Activated T-cell treated with anti-CD3 and anti-CD28 coated beads, Interleukin-2, amount 50 U/mL, for 4 hours (primary cell): Measurements from ENCODE around the gene ZNF655. TPM values are rescaled to one million over a fixed set of nuclear protein-coding genes. Genes with fewer than 3 reads are reported as not detected.

Experiments used
- ATAC-seq, 2 donors: fragments of 200-7000 bp; cut with Tn5 transposase; one replicate each; pipeline ENCODE4 v1.10.0; 2021
- DNase-seq: peaks from one replicate; pipeline ENCODE4 v3.0.0-alpha.2; 2020
- H3K27me3 Mint-ChIP-seq: one replicate; pipeline ENCODE4 v1.8.0; 2021; ENCODE audit warnings: low read depth, mixed read lengths
- H3K36me3 Mint-ChIP-seq: one replicate; pipeline ENCODE4 v1.8.0; 2022; ENCODE audit warnings: mixed read lengths; ENCODE audit not compliant: insufficient read depth
- H3K4me1 Mint-ChIP-seq: one replicate; pipeline ENCODE4 v1.8.0; 2021; ENCODE audit warnings: low read depth, mixed read lengths
- H3K4me3 Mint-ChIP-seq: one replicate; pipeline ENCODE4 v1.8.0; 2021; ENCODE audit warnings: mild to moderate bottlenecking, moderate library complexity, mixed read lengths
- H3K9me3 Mint-ChIP-seq: one replicate; pipeline ENCODE4 v1.8.0; 2021; ENCODE audit warnings: mixed read lengths
- total RNA-seq, 3 donors: library from RNA; stranded (reverse); gene quantifications; one replicate each; pipeline ENCODE4 v1.2.1, GENCODE V29; 2021

Gene ZNF655
- total RNA-seq, 3 donors from 2014 or later = 52.5 to 61.6 (median 59.2) TPM

- Mint-ChIP-seq H3K36me3 (no peaks in the 10 kb centered on the region), H3K9me3 (no peaks in the 10 kb centered on the region), H3K4me1 (no peaks in the 10 kb centered on the region), H3K27me3 (no peaks in the 10 kb centered on the region), H3K4me3 (no peak overlapping the region)
- no peak for DNase-seq
- no peak for ATAC-seq
Observed at GRCh38 chr7:99607548-99607947, 49.1 kb downstream of the ZNF655 start.

- no peaks in the 10 kb centered on the region for H3K9me3 Mint-ChIP-seq
- H3K27me3 Mint-ChIP-seq = no peaks in the 10 kb centered on the region
Observed at GRCh38 chr7:99614495-99614894, 56.1 kb downstream of the ZNF655 start.

GRCh38 chr7:99615989-99616358 lies 57.5 kb downstream of the ZNF655 start:
- Mint-ChIP-seq H3K9me3 (no peaks in the 10 kb centered on the region), H3K27me3 (no peaks in the 10 kb centered on the region), H3K4me3 (peak overlapping the region; percentile 95), H3K4me1 (peaks cover 40% of the 10 kb centered on the region), H3K36me3 (peaks cover 9% of the 10 kb centered on the region)
- no peak for DNase-seq
- no peak for ATAC-seq

More at GRCh38 chr7:99614495-99614894, 56.1 kb downstream of the ZNF655 start:
- H3K4me3 Mint-ChIP-seq = no peak overlapping the region
- peaks cover 36% of the 10 kb centered on the region for H3K4me1 Mint-ChIP-seq
- ATAC-seq (no peak), DNase-seq (no peak)
- peaks cover 6% of the 10 kb centered on the region for H3K36me3 Mint-ChIP-seq

GRCh38 chr7:99616359-99617191 lies 58.1 kb downstream of the ZNF655 start, which contains the start of gene ZSCAN25:
Gene ZSCAN25, plus strand, starts transcription at chr7:99616946. Its CDS starts 2,661 bp downstream, at chr7:99619607.
- Mint-ChIP-seq H3K9me3 (no peaks in the 10 kb centered on the region), H3K27me3 (no peaks in the 10 kb centered on the region), H3K4me3 (peak within 1 kb of the TSS; percentile 95), H3K36me3 (peaks cover 13% of the 10 kb centered on the region), H3K4me1 (peaks cover 44% of the 10 kb centered on the region)
- ATAC-seq (peak; percentile 98 to 99), DNase-seq (peak; percentile 78)

- peak; percentile 46 to 57 for ATAC-seq
Observed at GRCh38 chr7:99617192-99617781, 58.8 kb downstream of the ZNF655 start.

GRCh38 chr7:99618726-99619125 lies 60.3 kb downstream of the ZNF655 start:
- ATAC-seq (no peak), DNase-seq (no peak)
- Mint-ChIP-seq H3K4me1 (peaks cover 60% of the 10 kb centered on the region), H3K36me3 (peaks cover 23% of the 10 kb centered on the region), H3K27me3 (no peaks in the 10 kb centered on the region), H3K9me3 (no peaks in the 10 kb centered on the region), H3K4me3 (peak overlapping the region; percentile 95)

More at GRCh38 chr7:99617192-99617781, 58.8 kb downstream of the ZNF655 start:
- no peaks in the 10 kb centered on the region for H3K27me3 Mint-ChIP-seq
- peaks cover 14% of the 10 kb centered on the region for H3K36me3 Mint-ChIP-seq
- peak overlapping the region; percentile 95 for H3K4me3 Mint-ChIP-seq
- DNase-seq = no peak
- H3K4me1 Mint-ChIP-seq = peaks cover 45% of the 10 kb centered on the region
- no peaks in the 10 kb centered on the region for H3K9me3 Mint-ChIP-seq

GRCh38 chr7:99619571-99620130 lies 61.2 kb downstream of the ZNF655 start:
- Mint-ChIP-seq H3K4me1 (peaks cover 69% of the 10 kb centered on the region), H3K4me3 (no peak overlapping the region), H3K9me3 (no peaks in the 10 kb centered on the region), H3K36me3 (peaks cover 31% of the 10 kb centered on the region), H3K27me3 (no peaks in the 10 kb centered on the region)
- DNase-seq (no peak), ATAC-seq (no peak)

GRCh38 chr7:99621271-99621670 lies 62.8 kb downstream of the ZNF655 start:
- Mint-ChIP-seq H3K4me3 (no peak overlapping the region), H3K27me3 (no peaks in the 10 kb centered on the region), H3K4me1 (peaks cover 73% of the 10 kb centered on the region), H3K9me3 (no peaks in the 10 kb centered on the region), H3K36me3 (peaks cover 42% of the 10 kb centered on the region)
- ATAC-seq (no peak), DNase-seq (no peak)

GRCh38 chr7:99622596-99622995 lies 64.2 kb downstream of the ZNF655 start:
- no peaks in the 10 kb centered on the region for H3K27me3 Mint-ChIP-seq
- DNase-seq = no peak
- no peaks in the 10 kb centered on the region for H3K9me3 Mint-ChIP-seq
- peaks cover 49% of the 10 kb centered on the region for H3K36me3 Mint-ChIP-seq
- H3K4me1 Mint-ChIP-seq = peaks cover 70% of the 10 kb centered on the region
- ATAC-seq = no peak
- no peak overlapping the region for H3K4me3 Mint-ChIP-seq

- no peak for DNase-seq
- Mint-ChIP-seq H3K27me3 (no peaks in the 10 kb centered on the region), H3K4me3 (peak overlapping the region; percentile 81), H3K4me1 (peaks cover 64% of the 10 kb centered on the region), H3K9me3 (no peaks in the 10 kb centered on the region), H3K36me3 (peaks cover 50% of the 10 kb centered on the region)
- peak; percentile 53 to 55 for ATAC-seq
Observed at GRCh38 chr7:99623091-99623693, 64.8 kb downstream of the ZNF655 start.

GRCh38 chr7:99623702-99624447 lies 65.4 kb downstream of the ZNF655 start:
- DNase-seq (no peak), ATAC-seq (peak; percentile 66 to 68)
- Mint-ChIP-seq H3K27me3 (no peaks in the 10 kb centered on the region), H3K4me3 (peak overlapping the region; percentile 81), H3K4me1 (peaks cover 57% of the 10 kb centered on the region), H3K36me3 (peaks cover 56% of the 10 kb centered on the region), H3K9me3 (no peaks in the 10 kb centered on the region)

GRCh38 chr7:99624484-99624883 lies 66.0 kb downstream of the ZNF655 start:
- Mint-ChIP-seq H3K4me1 (peaks cover 52% of the 10 kb centered on the region), H3K4me3 (peak overlapping the region; percentile 81), H3K9me3 (no peaks in the 10 kb centered on the region), H3K36me3 (peaks cover 55% of the 10 kb centered on the region), H3K27me3 (no peaks in the 10 kb centered on the region)
- DNase-seq (peak; percentile 49), ATAC-seq (peak; percentile 83 to 86)

GRCh38 chr7:99625321-99625720 lies 66.9 kb downstream of the ZNF655 start:
- peaks cover 49% of the 10 kb centered on the region for H3K4me1 Mint-ChIP-seq
- H3K4me3 Mint-ChIP-seq = peak overlapping the region; percentile 81
- DNase-seq (no peak), ATAC-seq (no peak)
- H3K36me3 Mint-ChIP-seq = peaks cover 61% of the 10 kb centered on the region
- no peaks in the 10 kb centered on the region for H3K27me3 Mint-ChIP-seq
- H3K9me3 Mint-ChIP-seq = no peaks in the 10 kb centered on the region

- ATAC-seq = no peak
- H3K27me3 Mint-ChIP-seq = no peaks in the 10 kb centered on the region
- no peaks in the 10 kb centered on the region for H3K9me3 Mint-ChIP-seq
- no peak for DNase-seq
- peaks cover 53% of the 10 kb centered on the region for H3K4me1 Mint-ChIP-seq
- H3K36me3 Mint-ChIP-seq = peaks cover 65% of the 10 kb centered on the region
- peak overlapping the region; percentile 1 for H3K4me3 Mint-ChIP-seq
Observed at GRCh38 chr7:99625961-99626360, 67.5 kb downstream of the ZNF655 start.
